Measurements from ENCODE around the gene NDUFAF7. TPM values are rescaled to one million over a fixed set of nuclear protein-coding genes. Genes with fewer than 3 reads are reported as not detected.

NDUFAF7 gene
- total and polyA plus RNA-seq, 2 of the 13 experiments (the other 11 are each of a cell fraction or from before 2014, with no cell fraction given) = 27.0 to 40.8 TPM

DNA sequence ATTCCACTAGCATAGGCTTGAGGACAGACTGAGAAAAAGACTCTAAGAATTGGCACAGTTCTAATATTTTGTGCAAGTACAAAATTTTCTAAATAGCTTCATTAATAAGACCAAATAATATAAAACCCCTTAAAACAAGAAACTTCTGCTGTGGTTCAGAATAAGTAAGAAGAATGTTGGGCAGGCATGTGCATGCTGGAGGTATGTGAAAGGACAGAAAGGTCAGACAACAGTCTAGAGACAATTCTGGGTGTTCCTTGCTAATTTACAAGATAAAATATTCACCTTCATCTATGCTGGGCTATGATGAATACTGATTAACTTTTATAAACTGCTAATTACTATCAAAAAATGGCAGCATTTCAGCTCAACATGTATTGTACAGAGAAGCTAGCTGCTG is 20.2 kb upstream of the NDUFAF7 start:
- H4K20me1 ChIP-seq (ENCODE audit: insufficient read depth, low read length) = no peaks in the 10 kb centered on the region; the same call in 1 of the 2 replicates
- no peak overlapping the region for H3K4me3 ChIP-seq (replicated peaks in 1 of 3; ENCODE audit: insufficient read depth in 1 of 3, low read depth in 2 of 3, low read length in 3 of 3)
- H3K36me3 ChIP-seq (replicated peaks in 1 of 2; ENCODE audit: control insufficient read depth in 1 of 2, insufficient read depth in 2 of 2, low read length in 2 of 2) = peaks cover 18 to 91% of the 10 kb centered on the region in 2 experiments
- FAIRE-seq (no peak), ATAC-seq (no peak), DNase-seq (ENCODE audit: low spot score) (no peak)
- TF ChIP-seq, protein P1, sequence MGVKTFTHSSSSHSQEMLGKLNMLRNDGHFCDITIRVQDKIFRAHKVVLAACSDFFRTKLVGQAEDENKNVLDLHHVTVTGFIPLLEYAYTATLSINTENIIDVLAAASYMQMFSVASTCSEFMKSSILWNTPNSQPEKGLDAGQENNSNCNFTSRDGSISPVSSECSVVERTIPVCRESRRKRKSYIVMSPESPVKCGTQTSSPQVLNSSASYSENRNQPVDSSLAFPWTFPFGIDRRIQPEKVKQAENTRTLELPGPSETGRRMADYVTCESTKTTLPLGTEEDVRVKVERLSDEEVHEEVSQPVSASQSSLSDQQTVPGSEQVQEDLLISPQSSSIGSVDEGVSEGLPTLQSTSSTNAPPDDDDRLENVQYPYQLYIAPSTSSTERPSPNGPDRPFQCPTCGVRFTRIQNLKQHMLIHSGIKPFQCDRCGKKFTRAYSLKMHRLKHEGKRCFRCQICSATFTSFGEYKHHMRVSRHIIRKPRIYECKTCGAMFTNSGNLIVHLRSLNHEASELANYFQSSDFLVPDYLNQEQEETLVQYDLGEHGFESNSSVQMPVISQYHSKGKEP (CRISPR knock-in tag; IDR thresholded peaks at IDR 0.05) = no peak
- TF ChIP-seq SMAD3 (CRISPR knock-in tag; IDR thresholded peaks at IDR 0.05) = no peak
- TF ChIP-seq RFXANK (CRISPR knock-in tag; IDR thresholded peaks at IDR 0.05) = no peak
- no peak for TF ChIP-seq AKAP8 (CRISPR knock-in tag; IDR thresholded peaks at IDR 0.05)
- TF ChIP-seq LCORL (IDR thresholded peaks at IDR 0.05) = no peak
- no peak for TF ChIP-seq LCORL (CRISPR knock-in tag; IDR thresholded peaks at IDR 0.05)
- TF ChIP-seq FOSL1 (CRISPR knock-in tag; IDR thresholded peaks at IDR 0.05; ENCODE audit: borderline replicate concordance) = no peak
- TF ChIP-seq ZNF484 (CRISPR knock-in tag; IDR thresholded peaks at IDR 0.05; ENCODE audit: borderline replicate concordance, low read depth) = no peak
- TF ChIP-seq NFIB (CRISPR knock-in tag; IDR thresholded peaks at IDR 0.05; ENCODE audit: borderline replicate concordance) = no peak
- no peak for TF ChIP-seq ONECUT2 (CRISPR knock-in tag; IDR thresholded peaks at IDR 0.05)
- TF ChIP-seq AFF4 (CRISPR knock-in tag; IDR thresholded peaks at IDR 0.05) = no peak
- TF ChIP-seq ZNF234 (CRISPR knock-in tag; conservative IDR thresholded peaks at IDR 0.05) = no peak
- no peak for TF ChIP-seq CENPT (CRISPR knock-in tag; IDR thresholded peaks at IDR 0.05; ENCODE audit: low read depth)
- H3K27ac ChIP-seq (ENCODE audit: extremely low read length, insufficient read depth, low read length) = no peak overlapping the region
- peaks cover 13% of the 10 kb centered on the region for H3K4me1 ChIP-seq (ENCODE audit: insufficient read depth, low read length)
- no TSS peak for BruUV-seq (replicated peaks)
- CTCF ChIA-PET (ENCODE audit: low intra/inter-chr PET ratio, low total read pairs) = no interaction called here
- peaks cover 23% of the 10 kb centered on the region for H3K9me3 ChIP-seq (ENCODE audit: low read length)
- no peaks in the 10 kb centered on the region for H3K27me3 ChIP-seq (ENCODE audit: control insufficient read depth in 1 of 2, insufficient read depth in 2 of 2, low read length in 2 of 2)
- POLR2A ChIA-PET = interaction anchor here (1.0 kb wide), 1 partner anchor 20 kb away, joined by 3 read pairs; the partner anchor contains the start of genes CEBPZ and NDUFAF7
- H3K9ac ChIP-seq (ENCODE audit: insufficient read depth, low read depth, low read length) = no peak overlapping the region
- intact Hi-C loops (cut with micrococcal nuclease; ENCODE audit: unreplicated experiment) = no loop called here
- H3K4me2 ChIP-seq (ENCODE audit: low read depth, low read length) = no peak overlapping the region
- H2AFZ ChIP-seq (ENCODE audit: low read length) = no peak overlapping the region
- in situ Hi-C loops (cut with HindIII; ENCODE audit: extremely low pct_ligation_motif_present, low pct_unique_long_range_greater_than_20kb) = no loop called here
- peaks cover 33% of the 10 kb centered on the region for H3K79me2 ChIP-seq (ENCODE audit: insufficient read depth, low read length)
